GM19099 (cell line): Measurements from ENCODE around the gene ITGB3.
A peak's percentile ranks its signal among the peaks of the same experiment; 100 is the strongest.

ENCODE experiments used
- POLR2A ChIP-seq: IDR thresholded peaks from 3 replicates; pipeline ENCODE4 v1.6.1; 2011; ENCODE audit warnings: low read depth; ENCODE audit not compliant: insufficient read length; ENCODE audit errors: extremely low read depth

Gene ITGB3

GRCh38 chr17:47323382-47324223, 70.0 kb downstream of the ITGB3 start, which contains the start of gene EFCAB13:
Gene EFCAB13, plus strand, starts transcription at chr17:47323955. Its CDS starts 4,399 bp downstream, at chr17:47328354.
- peak; percentile 84 for TF ChIP-seq POLR2A

GRCh38 chr17:47324224-47325020, 70.8 kb downstream of the ITGB3 start:
- TF ChIP-seq POLR2A: peak; percentile 3

- no peak for TF ChIP-seq POLR2A
Measured at GRCh38 chr17:47325176-47325575, 71.5 kb downstream of the ITGB3 start.

GRCh38 chr17:47330548-47330947, 76.9 kb downstream of the ITGB3 start:
- no peak for TF ChIP-seq POLR2A

GRCh38 chr17:47332287-47332686, 78.7 kb downstream of the ITGB3 start:
- TF ChIP-seq POLR2A: no peak

- no peak for TF ChIP-seq POLR2A
Measured at GRCh38 chr17:47335101-47335936, 81.7 kb downstream of the ITGB3 start.

- no peak for TF ChIP-seq POLR2A
Measured at GRCh38 chr17:47338026-47338425, 84.4 kb downstream of the ITGB3 start.

GRCh38 chr17:47352848-47353247, 99.2 kb downstream of the ITGB3 start:
- no peak for TF ChIP-seq POLR2A

GRCh38 chr17:47358652-47359051, 105.0 kb downstream of the ITGB3 start:
- no peak for TF ChIP-seq POLR2A
